Fibroblast of the aortic adventitia (primary cell): ENCODE measurements around the gene KCNK13. TPM values are rescaled to one million over a fixed set of nuclear protein-coding genes. Genes with fewer than 3 reads are reported as not detected.

Source experiments
- DNase-seq: peaks from one replicate; pipeline ENCODE4 v3.0.0-alpha.2; 2010; ENCODE audit warnings: low read depth
- H3K4me3 ChIP-seq: 2 replicates; pipeline ENCODE4 v1.5.1; 2011; ENCODE audit warnings: low read depth, mild to moderate bottlenecking, control low read depth, low read length, moderate library complexity
- total RNA-seq: library from RNA; depleted of rRNA; stranded (reverse); fragments of >200 nt; gene quantifications from 2 replicates; pipeline ENCODE4 v1.2.3, GENCODE V29; 2012; ENCODE audit warnings: low replicate concordance
- TF ChIP-seq, protein P1 (sequence below): IDR thresholded peaks from 2 replicates; pipeline ENCODE4 v1.5.1; 2011; ENCODE audit warnings: mild to moderate bottlenecking, low read length, control low read depth, inconsistent platforms; ENCODE audit not compliant: insufficient read depth

The KCNK13 gene
- total RNA-seq, 1 donor, result 0.27 TPM

- DNase-seq, result no peak
- TF ChIP-seq, protein P1, sequence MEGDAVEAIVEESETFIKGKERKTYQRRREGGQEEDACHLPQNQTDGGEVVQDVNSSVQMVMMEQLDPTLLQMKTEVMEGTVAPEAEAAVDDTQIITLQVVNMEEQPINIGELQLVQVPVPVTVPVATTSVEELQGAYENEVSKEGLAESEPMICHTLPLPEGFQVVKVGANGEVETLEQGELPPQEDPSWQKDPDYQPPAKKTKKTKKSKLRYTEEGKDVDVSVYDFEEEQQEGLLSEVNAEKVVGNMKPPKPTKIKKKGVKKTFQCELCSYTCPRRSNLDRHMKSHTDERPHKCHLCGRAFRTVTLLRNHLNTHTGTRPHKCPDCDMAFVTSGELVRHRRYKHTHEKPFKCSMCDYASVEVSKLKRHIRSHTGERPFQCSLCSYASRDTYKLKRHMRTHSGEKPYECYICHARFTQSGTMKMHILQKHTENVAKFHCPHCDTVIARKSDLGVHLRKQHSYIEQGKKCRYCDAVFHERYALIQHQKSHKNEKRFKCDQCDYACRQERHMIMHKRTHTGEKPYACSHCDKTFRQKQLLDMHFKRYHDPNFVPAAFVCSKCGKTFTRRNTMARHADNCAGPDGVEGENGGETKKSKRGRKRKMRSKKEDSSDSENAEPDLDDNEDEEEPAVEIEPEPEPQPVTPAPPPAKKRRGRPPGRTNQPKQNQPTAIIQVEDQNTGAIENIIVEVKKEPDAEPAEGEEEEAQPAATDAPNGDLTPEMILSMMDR, result no peak
- no peak overlapping the region for H3K4me3 ChIP-seq
These were observed 27.6 kb upstream of the KCNK13 start for GRCh38 chr14:90034156-90034555.

DNA sequence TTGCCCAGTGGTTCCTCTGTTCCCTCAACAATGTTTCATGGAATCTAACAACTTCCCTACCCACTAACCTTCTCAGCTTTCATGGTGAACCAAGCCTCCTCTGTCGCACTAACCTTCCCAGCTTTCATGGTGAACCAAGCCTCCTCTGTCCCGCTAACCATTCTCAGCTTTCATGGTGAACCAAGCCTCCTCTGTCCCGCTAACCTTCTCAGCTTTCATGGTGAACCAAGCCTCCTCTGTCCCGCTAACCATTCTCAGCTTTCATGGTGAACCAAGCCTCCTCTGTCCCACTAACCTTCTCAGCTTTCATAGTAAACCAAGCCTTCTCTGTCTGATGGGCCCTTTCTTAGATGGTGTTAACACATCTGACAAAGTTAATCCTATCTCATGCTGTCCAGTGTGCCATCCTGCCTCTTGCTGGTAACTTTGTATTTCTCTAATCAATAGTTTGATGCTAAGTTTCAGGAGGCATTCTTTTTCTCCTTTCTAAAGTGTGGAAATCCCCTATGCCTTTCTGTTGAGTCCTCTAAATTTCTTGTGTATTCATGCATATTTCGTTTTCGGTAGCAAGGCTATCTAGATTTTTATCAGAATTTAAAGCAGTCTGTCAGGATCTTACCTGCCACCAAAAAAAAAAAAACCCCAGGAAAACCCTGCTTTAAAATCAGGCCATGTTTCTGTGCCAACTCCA is 26.8 kb upstream of the KCNK13 start:
- H3K4me3 ChIP-seq, result no peak overlapping the region
- TF ChIP-seq, protein P1, result no peak
- DNase-seq, result no peak

DNA sequence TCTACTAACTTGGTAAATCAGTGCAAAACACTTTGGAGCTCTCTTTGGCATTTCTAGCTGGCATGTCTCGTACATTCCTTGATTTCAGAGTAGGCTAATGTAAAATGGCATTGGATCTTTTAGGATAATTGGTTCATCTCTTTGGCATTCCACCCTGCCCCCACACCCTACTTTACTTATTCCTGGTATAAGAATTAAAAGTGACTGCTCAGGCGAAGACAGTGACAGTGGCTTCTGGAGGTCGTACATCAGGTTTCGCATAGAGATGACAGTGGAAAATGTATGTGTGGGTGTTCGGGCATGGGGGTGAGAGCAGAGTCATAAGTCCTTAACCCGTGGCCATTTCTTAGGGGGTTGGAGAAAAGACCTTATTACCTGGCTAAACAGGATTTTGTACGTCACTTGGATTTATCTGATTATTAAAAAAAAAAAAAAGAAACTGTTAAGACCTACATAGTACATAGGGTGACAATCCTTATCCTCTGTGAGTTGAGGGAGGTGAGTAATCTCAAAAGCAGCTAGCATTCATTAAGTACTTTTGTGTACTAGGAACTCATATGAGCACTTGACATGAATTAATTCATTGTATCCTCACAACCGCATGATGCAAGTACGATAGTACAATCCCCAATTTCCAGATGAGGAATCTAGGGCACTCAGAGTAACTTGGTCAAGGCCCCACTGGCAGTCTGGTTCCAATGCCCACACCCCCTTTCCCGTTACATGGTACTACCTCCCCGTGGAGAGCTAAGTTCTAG is 22.4 kb upstream of the KCNK13 start:
- TF ChIP-seq, protein P1, result no peak
- H3K4me3 ChIP-seq, result no peak overlapping the region
- no peak for DNase-seq

DNA sequence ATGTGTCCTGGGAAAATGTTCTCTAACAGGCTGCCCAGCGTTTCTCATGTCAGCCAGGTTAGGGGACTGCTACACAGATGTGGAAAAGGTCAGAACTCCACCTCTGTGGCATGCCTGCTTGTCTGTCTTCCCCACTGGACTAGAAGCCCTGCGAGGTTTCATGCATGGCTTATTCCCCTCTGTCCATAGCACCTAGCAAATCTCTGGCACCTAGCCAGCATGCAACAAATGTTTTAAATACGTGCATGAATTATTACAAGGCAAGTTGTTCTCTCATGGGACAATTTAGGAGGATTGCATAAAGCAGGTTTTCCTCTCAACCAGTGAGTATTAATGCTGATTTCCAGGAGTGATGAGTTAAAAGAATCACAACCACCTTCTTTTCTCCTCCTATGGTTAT is 21.4 kb upstream of the KCNK13 start:
- DNase-seq, result no peak
- no peak overlapping the region for H3K4me3 ChIP-seq
- TF ChIP-seq, protein P1, result no peak

DNA sequence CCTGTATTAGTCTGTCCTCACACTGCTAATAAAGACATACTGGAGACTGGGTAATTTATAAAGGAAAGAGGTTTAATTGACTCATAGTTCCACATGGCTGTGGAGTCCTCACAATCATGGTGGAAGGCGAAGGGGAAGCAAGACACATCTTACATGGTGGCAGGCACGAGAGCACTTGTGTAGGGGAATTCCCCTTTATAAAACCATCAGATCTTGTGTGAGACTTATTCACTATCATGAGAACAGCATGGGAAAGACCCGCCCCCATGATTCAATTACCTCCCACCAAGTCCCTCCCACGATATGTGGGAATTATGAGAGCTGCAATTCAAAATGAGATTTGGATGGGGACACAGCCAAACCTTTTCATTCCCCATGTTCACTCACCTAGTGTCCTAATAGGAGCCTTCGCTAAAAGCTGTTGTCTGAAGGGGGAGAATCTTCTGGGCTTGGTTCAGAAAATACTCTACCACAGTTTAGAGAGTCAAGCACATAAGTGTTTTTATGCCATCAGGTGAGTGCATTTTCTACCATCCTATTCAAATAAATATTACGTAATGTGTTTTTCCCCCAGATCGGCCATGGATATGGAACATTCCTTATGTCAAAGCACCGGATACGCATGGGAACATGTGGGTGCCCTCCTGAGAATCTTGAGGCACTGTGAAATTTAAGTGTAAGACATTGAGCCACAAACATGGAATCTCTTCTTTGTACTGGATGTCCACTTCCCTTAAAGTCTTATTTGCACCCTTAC is 19.1 kb upstream of the KCNK13 start:
- H3K4me3 ChIP-seq, result no peak overlapping the region
- DNase-seq, result no peak
- TF ChIP-seq, protein P1, result no peak

- H3K4me3 ChIP-seq, result no peak overlapping the region
- DNase-seq, result no peak
- TF ChIP-seq, protein P1, result no peak
These were observed 16.2 kb upstream of the KCNK13 start for GRCh38 chr14:90045616-90046015.
